Measurements from ENCODE around the gene ADAMTS2.

DNA sequence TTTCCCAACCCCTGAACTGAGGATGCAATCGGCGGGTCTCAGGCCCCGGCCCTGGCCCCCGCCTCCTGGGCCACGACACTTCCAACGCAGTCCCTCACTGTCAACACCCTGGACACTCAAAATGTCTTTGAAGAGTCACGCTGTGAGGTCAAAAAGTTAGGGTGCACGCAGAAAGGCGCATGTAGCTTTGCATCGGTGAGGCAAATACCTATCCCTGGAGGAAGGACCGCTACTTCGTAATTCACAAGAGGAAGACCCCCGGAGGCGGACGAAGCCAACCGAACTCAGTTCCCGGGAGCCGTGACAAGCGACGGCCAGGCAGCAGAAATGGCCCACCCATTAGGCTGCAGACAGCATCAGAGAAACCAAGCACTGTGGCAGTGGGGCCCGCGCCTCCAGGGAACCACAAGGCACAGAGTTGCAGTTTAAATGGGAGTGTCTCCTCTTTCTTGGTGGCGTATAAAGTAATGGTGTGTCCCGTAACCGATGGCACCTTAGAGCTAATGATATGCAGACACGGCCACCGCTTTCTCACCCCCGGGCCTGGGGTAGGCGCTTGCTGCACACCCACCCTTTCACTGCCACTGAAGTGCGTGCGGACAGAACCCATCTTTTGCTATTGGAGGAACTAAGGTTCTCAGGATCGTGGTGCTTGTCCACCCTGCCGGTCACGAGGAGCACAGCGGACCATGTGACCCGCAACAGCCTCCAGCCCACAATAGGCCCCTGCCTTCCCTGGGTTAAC, 9.0 kb downstream of the ADAMTS2 start:
- TF ChIP-seq POLR2AphosphoS5 (IDR thresholded peaks at IDR 0.05; ENCODE audit: low read depth, low read length) (no peak), POLR2A (IDR thresholded peaks at IDR 0.05; ENCODE audit: low read depth, low read length) (no peak), TAF1 (IDR thresholded peaks at IDR 0.05; ENCODE audit: low read depth, low read length) (no peak)

All from GM12891 (cell line).